K562 (cell line): ENCODE measurements around the gene LLGL1. TPM values are rescaled to one million over a fixed set of nuclear protein-coding genes. Genes with fewer than 3 reads are reported as not detected.

Source experiments
- DDX20 ChIP-seq: fragments of 450-650 bp; IDR thresholded peaks from 2 replicates; pipeline ENCODE4 v1.6.1; 2016; ENCODE audit warnings: missing genetic modification characterization, low read depth, mild to moderate bottlenecking, missing compliant biosample characterization, moderate library complexity
- DIDO1 ChIP-seq: fragments of 450-650 bp; IDR thresholded peaks from 2 replicates; pipeline ENCODE4 v1.6.1; 2016; ENCODE audit warnings: low read depth, missing biosample characterization, missing genetic modification characterization
- FOXK2 ChIP-seq, 2 experiments: fragments of 450-650 bp; IDR thresholded peaks in 1 of 2; conservative IDR thresholded peaks in 1 of 2; 2 replicates each; pipeline ENCODE4 v1.6.1; 2016; ENCODE audit warnings: low read depth in 2 of 2, mild to moderate bottlenecking in 1 of 2
- MEF2A ChIP-seq: IDR thresholded peaks from 2 replicates; pipeline ENCODE4 v1.6.1; 2011; ENCODE audit warnings: low read depth, mild to moderate bottlenecking, low read length, moderate library complexity; ENCODE audit not compliant: control insufficient read depth
- MTA3 ChIP-seq: fragments of 450-650 bp; formaldehyde crosslinking; IDR thresholded peaks from 2 replicates; pipeline ENCODE4 v1.6.1; 2017; ENCODE audit warnings: mild to moderate bottlenecking, borderline replicate concordance
- POLR2A ChIP-seq: fragments of 450-650 bp; conservative IDR thresholded peaks from 2 replicates; pipeline ENCODE4 v1.6.1; 2016
- SMARCC2 ChIP-seq: fragments of 450-650 bp; IDR thresholded peaks from 2 replicates; pipeline ENCODE4 v1.6.1; 2017; ENCODE audit warnings: antibody characterized with exemption, moderate library complexity, mild to moderate bottlenecking, low read depth
- SRSF9 ChIP-seq: fragments of 200-400 bp; formaldehyde crosslinking; IDR thresholded peaks from 2 replicates; pipeline ENCODE4 v1.6.1; 2017; ENCODE audit warnings: low read depth, low read length, borderline replicate concordance
- THRAP3 ChIP-seq: fragments of 450-650 bp; IDR thresholded peaks from 2 replicates; pipeline ENCODE4 v1.6.1; 2016; ENCODE audit warnings: mild to moderate bottlenecking, inconsistent platforms, borderline replicate concordance
- polyA plus RNA-seq, 8 experiments: library from polyadenylated mRNA; depleted of rRNA in 4 of 8; stranded (reverse) in 5 of 8; unstranded in 3 of 8; fragments of >200 nt; fragmentation: Nextera tagmentation in 2 of 8; fragmentation: Illumina TruSeq in 1 of 8; extraction: Ambion mirVana in 2 of 8; extraction: Trizol in 1 of 8; gene quantifications; 2 replicates each; pipeline versions ENCODE4 v1.2.1 to v1.2.3, GENCODE V29; 2011 to 2014; ENCODE audit warnings: inconsistent platforms in 1 of 8, missing spikeins in 1 of 8
- total RNA-seq, 7 experiments: library from RNA; depleted of rRNA in 6 of 7; stranded (reverse); fragments of >200 nt in 6 of 7; fragmentation: Illumina TruSeq in 2 of 7; extraction: Trizol in 2 of 7; gene quantifications; 2 replicates each; pipeline versions ENCODE4 v1.2.1 to v1.2.3, GENCODE V29; 2011 to 2021; ENCODE audit warnings: low replicate concordance in 1 of 7
- TF ChIP-seq, protein P1 (sequence below), 2 experiments: fragments of 450-650 bp; IDR thresholded peaks; 2 replicates each; pipeline ENCODE4 v1.6.1; 2016; ENCODE audit warnings: mild to moderate bottlenecking in 2 of 2, borderline replicate concordance in 1 of 2, low read depth in 1 of 2, moderate library complexity in 1 of 2
- TF ChIP-seq, protein P2 (sequence below): fragments of 250-450 bp; sonication (Bioruptor Pico); IDR thresholded peaks from 2 replicates; pipeline ENCODE4 v1.4.0; 2020

The LLGL1 gene
- total and polyA plus RNA-seq, 9 of the 15 experiments (the other 6 are each of a cell fraction or from before 2014, with no cell fraction given) = 0.11 to 12.9 (median 5.3) TPM; not detected in 1

DNA sequence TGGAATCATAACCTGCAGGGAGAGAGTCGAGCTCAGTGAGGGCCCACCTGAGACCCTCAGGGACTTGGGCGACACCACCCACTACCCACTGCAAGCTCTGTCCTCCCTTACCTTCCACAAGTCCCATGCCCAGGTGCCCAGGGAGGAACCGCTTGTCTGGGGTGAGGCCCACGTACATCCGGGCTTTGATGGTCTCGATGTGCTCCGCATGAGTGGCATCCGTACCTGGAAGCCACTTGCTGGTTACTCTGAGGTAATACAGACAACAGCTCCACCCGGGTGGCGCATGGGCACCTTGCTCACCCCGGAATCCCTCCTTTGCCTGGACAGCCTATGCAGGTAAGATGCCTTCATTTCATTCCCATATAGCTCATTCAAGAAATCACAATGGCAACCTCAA, 59.9 kb downstream of the LLGL1 start (continued):
- TF ChIP-seq, protein P1, sequence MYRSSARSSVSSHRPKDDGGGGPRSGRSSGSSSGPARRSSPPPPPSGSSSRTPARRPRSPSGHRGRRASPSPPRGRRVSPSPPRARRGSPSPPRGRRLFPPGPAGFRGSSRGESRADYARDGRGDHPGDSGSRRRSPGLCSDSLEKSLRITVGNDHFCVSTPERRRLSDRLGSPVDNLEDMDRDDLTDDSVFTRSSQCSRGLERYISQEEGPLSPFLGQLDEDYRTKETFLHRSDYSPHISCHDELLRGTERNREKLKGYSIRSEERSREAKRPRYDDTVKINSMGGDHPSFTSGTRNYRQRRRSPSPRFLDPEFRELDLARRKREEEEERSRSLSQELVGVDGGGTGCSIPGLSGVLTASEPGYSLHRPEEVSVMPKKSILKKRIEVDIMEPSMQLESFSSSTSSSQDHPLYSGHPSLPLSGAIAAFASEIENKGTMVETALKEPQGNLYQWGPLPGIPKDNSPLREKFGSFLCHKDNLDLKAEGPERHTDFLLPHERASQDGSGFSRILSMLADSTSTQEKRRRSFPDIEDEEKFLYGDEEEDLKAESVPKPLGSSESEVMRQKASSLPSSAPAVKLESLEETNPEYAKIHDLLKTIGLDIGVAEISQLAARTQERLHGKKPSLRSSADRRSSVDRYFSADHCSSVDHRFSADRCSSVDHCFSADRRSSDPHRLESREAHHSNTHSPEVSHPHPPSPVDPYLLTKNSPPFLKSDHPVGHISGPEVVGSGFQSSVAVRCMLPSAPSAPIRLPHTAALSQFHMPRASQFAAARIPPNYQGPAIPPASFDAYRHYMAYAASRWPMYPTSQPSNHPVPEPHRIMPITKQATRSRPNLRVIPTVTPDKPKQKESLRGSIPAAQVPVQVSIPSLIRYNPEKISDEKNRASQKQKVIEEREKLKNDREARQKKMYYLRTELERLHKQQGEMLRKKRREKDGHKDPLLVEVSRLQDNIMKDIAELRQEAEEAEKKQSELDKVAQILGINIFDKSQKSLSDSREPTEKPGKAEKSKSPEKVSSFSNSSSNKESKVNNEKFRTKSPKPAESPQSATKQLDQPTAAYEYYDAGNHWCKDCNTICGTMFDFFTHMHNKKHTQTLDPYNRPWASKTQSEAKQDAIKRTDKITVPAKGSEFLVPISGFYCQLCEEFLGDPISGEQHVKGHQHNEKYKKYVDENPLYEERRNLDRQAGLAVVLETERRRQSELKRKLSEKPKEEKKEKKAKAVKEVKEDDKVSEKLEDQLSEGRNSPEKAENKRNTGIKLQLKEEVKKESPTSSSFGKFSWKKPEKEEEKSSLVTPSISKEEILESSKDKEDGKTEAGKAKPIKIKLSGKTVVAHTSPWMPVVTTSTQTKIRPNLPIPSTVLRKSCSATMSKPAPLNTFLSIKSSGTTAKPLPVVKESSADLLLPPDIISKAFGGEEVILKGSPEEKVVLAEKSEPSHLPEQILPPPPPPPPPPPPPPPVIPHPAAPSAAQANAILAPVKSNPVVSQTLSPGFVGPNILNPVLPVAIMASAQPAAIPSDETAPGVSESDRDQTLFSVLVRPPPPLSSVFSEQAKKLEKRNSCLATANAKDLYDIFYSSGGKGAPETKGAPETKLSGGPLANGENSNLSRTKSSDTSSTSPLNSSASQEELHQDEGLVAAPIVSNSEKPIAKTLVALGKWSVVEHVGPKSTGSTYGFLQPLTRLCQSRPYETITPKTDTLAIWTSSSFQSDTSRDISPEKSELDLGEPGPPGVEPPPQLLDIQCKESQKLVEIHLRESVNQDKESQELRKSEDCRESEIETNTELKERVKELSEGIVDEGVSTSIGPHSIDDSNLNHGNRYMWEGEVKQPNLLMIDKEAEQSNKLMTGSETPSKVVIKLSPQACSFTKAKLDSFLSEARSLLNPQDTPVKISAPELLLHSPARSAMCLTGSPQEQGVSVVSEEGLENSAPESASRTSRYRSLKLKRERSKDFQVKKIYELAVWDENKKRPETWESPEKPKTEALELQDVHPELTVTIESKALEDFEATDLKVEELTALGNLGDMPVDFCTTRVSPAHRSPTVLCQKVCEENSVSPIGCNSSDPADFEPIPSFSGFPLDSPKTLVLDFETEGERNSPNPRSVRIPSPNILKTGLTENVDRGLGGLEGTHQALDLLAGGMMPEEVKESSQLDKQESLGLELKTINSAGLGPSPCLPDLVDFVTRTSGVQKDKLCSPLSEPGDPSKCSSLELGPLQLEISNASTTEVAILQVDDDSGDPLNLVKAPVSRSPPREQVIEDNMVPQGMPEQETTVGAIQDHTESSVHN (IDR thresholded peaks at IDR 0.05; ENCODE audit: borderline replicate concordance in 1 of 2, low read depth in 1 of 2) = no peak
- TF ChIP-seq, protein P2, sequence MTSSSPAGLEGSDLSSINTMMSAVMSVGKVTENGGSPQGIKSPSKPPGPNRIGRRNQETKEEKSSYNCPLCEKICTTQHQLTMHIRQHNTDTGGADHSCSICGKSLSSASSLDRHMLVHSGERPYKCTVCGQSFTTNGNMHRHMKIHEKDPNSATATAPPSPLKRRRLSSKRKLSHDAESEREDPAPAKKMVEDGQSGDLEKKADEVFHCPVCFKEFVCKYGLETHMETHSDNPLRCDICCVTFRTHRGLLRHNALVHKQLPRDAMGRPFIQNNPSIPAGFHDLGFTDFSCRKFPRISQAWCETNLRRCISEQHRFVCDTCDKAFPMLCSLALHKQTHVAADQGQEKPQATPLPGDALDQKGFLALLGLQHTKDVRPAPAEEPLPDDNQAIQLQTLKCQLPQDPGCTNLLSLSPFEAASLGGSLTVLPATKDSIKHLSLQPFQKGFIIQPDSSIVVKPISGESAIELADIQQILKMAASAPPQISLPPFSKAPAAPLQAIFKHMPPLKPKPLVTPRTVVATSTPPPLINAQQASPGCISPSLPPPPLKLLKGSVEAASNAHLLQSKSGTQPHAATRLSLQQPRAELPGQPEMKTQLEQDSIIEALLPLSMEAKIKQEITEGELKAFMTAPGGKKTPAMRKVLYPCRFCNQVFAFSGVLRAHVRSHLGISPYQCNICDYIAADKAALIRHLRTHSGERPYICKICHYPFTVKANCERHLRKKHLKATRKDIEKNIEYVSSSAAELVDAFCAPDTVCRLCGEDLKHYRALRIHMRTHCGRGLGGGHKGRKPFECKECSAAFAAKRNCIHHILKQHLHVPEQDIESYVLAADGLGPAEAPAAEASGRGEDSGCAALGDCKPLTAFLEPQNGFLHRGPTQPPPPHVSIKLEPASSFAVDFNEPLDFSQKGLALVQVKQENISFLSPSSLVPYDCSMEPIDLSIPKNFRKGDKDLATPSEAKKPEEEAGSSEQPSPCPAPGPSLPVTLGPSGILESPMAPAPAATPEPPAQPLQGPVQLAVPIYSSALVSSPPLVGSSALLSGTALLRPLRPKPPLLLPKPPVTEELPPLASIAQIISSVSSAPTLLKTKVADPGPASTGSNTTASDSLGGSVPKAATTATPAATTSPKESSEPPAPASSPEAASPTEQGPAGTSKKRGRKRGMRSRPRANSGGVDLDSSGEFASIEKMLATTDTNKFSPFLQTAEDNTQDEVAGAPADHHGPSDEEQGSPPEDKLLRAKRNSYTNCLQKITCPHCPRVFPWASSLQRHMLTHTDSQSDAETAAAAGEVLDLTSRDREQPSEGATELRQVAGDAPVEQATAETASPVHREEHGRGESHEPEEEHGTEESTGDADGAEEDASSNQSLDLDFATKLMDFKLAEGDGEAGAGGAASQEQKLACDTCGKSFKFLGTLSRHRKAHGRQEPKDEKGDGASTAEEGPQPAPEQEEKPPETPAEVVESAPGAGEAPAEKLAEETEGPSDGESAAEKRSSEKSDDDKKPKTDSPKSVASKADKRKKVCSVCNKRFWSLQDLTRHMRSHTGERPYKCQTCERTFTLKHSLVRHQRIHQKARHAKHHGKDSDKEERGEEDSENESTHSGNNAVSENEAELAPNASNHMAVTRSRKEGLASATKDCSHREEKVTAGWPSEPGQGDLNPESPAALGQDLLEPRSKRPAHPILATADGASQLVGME (CRISPR knock-in tag) = no peak
- TF ChIP-seq DIDO1 (tag) (no peak), DDX20 (tag) (no peak), THRAP3 (no peak), MTA3 (no peak), MEF2A (no peak), FOXK2 (conservative IDR thresholded peaks at IDR 0.05 in 1 of 2, IDR thresholded peaks at IDR 0.05 in 1 of 2; ENCODE audit: low read depth in 2 of 2) (no peak), POLR2A (no peak), SMARCC2 (no peak), SRSF9 (no peak)
- TF ChIP-seq, all 486 proteins: peak for 0
